HG02588 (cell line): ENCODE data around the gene COL5A2.

Experiments used
- ATAC-seq: cut with Tn5 transposase; IDR thresholded peaks from one replicate; pipeline ENCODE4 v1.9.1; 2021; ENCODE audit warnings: mild to moderate bottlenecking, moderate library complexity; ENCODE audit not compliant: unreplicated experiment

Gene COL5A2

DNA sequence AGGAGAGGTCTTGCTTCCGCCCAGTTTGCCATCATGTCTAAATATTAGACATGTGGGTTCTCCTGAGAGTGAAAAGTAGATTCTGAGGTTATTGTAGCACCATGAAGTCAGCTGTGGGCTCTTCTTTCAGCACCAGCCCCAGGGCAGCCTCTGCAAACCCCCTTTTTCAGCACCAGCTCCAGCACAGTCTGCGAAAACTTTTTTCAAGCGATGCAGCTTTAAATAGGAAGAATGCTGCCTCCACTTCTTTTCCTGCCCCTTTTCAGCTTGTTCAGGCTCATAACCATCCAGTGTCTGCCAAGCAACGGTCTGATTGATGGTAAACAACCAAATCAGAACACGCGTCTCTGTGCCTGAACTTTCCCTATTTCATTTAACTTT, at the start of gene COL5A2:
COL5A2 (minus strand) TSS at position 192 of the 381 bp plus-strand sequence; CDS start at position 35, 157 bp downstream.
- ATAC-seq, result no peak

- ATAC-seq, result no peak
Observed at GRCh38 chr2:189226017-189226416, 46.5 kb upstream of the COL5A2 start.

DNA sequence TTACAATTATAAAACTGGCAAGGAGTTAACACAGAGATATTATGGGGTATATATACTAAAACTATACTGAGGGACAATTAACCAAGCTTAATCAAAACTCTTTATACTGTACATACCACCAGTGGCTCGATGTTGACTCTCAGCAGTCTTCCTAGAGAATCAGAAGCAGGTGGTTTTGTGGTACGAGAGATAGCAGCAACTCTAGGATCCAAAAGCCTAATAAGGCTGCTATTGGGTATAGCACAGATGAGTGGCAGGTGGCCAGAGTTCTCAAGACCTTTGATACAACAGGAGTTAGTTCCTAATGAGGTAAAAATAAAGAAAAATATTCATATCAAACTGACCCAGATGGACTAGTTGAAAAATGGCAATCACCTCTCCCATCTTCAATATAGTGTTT, 45.5 kb upstream of the COL5A2 start:
- ATAC-seq, result no peak

DNA sequence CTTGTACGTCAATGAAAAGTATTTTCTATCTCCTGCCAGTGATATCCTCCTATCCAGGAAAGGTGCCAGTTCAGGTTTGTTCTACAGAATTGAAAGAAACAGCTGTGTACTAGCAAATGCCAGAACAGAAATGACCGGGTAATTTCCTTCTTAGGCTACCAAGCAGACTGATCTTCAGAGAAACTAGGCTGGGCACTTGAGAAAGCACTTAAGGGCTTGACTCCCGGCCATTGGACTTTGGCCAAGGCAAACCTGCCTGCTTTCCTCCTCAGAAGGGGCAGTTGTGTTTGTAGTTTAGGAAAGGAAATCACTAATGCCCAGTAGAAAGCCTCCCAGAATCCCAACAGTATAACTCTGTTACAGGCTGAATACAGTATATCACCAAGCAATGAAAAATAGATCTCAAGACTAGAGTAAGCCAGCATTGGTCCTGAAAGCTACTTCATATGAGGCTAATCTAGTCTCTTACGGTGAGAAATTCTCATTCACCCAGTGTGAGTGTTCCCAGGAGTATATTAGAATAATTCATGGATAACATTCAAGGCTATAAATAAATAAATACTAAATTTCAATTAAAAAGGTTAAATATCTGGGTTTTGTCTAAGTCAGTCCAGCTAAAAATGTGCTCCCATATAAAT, 43.0 kb upstream of the COL5A2 start:
- ATAC-seq, result no peak

GRCh38 chr2:189221811-189222467, 42.4 kb upstream of the COL5A2 start:
- ATAC-seq, result no peak

- no peak for ATAC-seq
Observed at GRCh38 chr2:189218236-189218635, 38.7 kb upstream of the COL5A2 start.

DNA sequence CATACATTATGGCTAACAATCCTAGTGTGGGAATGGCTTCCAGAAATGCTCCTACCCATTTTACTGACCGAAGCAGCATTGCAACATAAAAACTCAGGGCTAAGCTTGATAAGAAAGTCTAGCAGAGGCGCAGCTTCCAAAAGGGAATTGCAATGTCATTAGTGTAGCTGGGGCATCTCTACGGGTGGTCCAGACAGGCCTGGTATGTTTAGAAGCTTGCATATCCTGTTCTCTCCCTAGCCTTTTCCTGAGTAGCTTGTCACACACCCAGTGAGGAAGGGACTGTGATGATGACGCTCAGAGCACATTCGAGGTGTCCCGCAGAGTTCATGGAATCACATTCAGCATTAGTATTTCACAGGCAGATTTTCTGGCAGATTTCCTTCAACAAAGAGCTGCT, 38.0 kb upstream of the COL5A2 start:
- no peak for ATAC-seq

DNA sequence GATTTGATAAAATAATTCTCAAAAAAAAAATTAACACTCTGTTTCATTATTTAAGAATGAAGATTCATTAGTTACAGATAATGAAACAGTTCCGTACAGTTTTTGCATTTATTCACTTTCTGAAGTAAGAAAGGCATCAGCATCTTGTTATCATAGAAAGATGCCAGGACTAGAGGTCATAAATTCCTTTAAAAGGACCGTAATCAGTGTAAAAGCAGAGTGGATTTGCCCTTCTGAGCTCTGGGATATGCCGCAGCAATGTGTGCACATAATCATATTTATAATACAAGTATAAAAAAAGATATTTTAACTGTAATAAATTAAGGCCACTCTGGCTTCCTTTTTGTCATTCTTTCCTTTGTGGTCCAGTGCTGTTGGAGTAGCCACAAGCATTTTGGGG, 37.5 kb upstream of the COL5A2 start:
- no peak for ATAC-seq

DNA sequence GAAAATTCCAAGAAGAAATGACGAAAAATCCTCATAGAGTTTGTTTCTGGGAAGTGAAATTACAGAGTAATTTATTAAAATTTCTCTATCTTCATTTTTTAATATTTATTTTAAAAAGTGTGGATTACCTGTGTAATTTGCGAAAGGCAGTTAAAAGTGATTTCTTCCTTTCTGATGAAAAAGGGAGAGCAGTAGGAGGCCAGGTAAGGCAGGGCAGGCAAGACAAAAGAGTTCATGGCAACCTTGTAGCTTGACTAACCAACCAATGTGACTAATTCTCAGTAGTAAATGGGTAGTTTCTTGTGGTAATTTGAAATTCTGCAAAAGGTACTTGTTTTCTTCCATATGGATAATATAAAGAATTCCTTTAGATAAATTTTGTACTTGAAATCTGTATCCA, 34.9 kb upstream of the COL5A2 start:
- no peak for ATAC-seq

DNA sequence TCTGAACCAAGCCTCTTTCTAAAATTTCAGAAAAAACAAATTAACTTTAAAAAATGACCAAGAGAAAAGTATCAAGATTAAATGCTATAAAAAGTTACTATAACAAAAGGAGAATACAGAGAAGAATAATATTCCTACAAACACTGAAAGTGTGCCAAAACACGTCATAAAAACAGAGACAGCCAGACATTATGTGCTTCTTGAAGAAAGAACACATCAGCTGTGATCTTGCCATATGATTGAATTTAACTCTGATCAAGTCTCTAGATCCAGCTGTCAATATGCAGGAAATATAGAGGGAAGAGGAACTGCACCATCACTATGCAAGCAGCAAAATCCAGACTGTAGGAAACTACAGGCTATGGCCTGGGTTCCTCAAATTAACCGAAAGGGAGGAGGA, 33.7 kb upstream of the COL5A2 start:
- ATAC-seq, result no peak

- no peak for ATAC-seq
Observed at GRCh38 chr2:189210250-189211087, 30.9 kb upstream of the COL5A2 start.

- no peak for ATAC-seq
Observed at GRCh38 chr2:189208254-189208653, 28.7 kb upstream of the COL5A2 start.

- ATAC-seq, result no peak
Observed at GRCh38 chr2:189204322-189204941, 24.9 kb upstream of the COL5A2 start.

DNA sequence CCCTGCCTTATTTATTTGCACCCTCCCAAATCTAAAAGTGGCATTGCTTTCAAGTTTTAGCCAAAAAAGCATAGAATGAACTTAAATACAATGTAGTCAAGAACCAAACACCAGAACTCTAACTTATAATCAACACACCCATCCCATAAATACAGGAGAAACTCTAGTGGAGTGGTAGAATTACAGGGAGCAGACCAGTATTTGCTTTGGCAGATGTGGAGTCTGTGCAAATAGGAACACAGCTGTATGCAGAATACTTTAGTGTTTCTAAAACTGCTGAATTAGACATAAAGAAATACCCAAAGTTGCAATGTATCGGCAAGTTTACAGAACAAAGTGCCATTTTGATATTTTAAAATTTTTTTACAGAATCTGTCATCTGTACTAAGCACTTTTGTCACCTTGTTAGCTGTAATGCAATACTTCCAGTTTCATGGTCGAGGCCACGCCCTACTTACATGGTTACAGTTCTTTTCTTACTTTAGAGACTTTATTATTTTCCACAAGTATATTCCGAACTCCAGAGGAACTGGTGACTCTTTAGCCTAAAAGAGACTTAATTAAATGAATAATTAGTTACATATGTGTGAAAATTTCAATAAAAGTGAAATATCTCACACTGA, 23.7 kb upstream of the COL5A2 start:
- ATAC-seq, result no peak

- no peak for ATAC-seq
Observed at GRCh38 chr2:189199797-189200196, 20.2 kb upstream of the COL5A2 start.

DNA sequence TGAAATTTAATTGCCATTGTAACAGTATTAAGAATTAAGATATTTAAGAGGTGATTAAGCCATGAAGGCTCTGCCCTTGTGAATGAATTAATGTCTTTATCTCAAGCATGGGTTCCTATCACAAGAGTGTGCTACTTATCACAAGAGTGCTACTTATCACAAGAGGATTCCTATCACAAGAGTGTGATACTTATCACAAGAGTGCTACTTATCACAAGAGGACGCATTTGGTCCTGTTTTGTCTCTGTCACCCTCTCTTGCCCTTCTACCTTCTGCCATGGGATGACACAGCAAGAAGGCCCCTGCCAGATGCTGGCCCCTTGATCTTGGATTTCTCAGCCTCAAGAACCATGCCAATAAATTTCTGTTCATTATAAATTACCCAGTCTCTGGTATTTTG, 13.2 kb upstream of the COL5A2 start:
- ATAC-seq, result no peak

GRCh38 chr2:189191766-189192165, 12.2 kb upstream of the COL5A2 start:
- ATAC-seq, result no peak

DNA sequence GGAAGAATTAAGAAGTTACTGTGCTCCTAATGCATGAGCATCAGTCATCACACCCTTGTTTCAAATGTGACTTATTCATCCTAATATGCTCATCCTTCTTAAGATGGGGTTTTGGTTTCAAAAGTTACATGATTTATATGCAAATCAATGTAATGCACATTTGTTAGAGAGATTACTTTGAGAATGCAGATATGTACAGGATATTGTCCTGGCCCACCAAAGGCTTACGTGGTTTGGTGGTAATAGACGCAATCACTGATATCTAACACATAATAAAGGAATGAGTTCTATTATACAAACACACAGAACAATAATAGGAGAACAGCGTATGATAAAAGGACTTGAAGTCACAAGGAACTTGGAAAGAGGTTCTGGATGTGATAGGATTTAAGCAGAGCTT, 11.1 kb upstream of the COL5A2 start:
- ATAC-seq, result no peak

GRCh38 chr2:189188115-189188805, 8.7 kb upstream of the COL5A2 start:
- ATAC-seq, result no peak

GRCh38 chr2:189183170-189183569, 3.6 kb upstream of the COL5A2 start:
- ATAC-seq, result no peak
